GM23248 (cell line): ENCODE measurements around the gene LRP5. TPM values are rescaled to one million over a fixed set of nuclear protein-coding genes. Genes with fewer than 3 reads are reported as not detected.

Source experiments
- DNase-seq: peaks from one replicate; pipeline ENCODE4 v3.0.0-alpha.2; 2015
- H2AFZ ChIP-seq: fragments of 200-600 bp; sonication (generic); 2 replicates; pipeline ENCODE4 v1.6.1; 2016; ENCODE audit warnings: antibody characterized with exemption
- H3F3A ChIP-seq: fragments of 200-600 bp; sonication (generic); 2 replicates; pipeline ENCODE4 v1.6.1; 2016; ENCODE audit warnings: mild to moderate bottlenecking, antibody characterized with exemption, mixed run types; ENCODE audit not compliant: insufficient read depth
- H3K27ac ChIP-seq: fragments of 200-600 bp; sonication (generic); 2 replicates; pipeline ENCODE4 v1.5.1; 2016; ENCODE audit warnings: mild to moderate bottlenecking
- H3K27me3 ChIP-seq: fragments of 200-600 bp; sonication (generic); replicated peaks from 2 replicates; pipeline ENCODE4 v1.6.1; 2016; ENCODE audit warnings: mild to moderate bottlenecking; ENCODE audit not compliant: insufficient read depth
- H3K36me3 ChIP-seq: fragments of 200-600 bp; sonication (generic); 2 replicates; pipeline ENCODE4 v1.6.1; 2016; ENCODE audit warnings: low read depth, mild to moderate bottlenecking
- H3K4me1 ChIP-seq: fragments of 200-600 bp; sonication (generic); 2 replicates; pipeline ENCODE4 v1.6.1; 2016; ENCODE audit warnings: mild to moderate bottlenecking; ENCODE audit not compliant: insufficient read depth
- H3K4me2 ChIP-seq: fragments of 200-600 bp; sonication (generic); one replicate; pipeline ENCODE4 v1.6.1; 2016; ENCODE audit warnings: mild to moderate bottlenecking; ENCODE audit not compliant: unreplicated experiment
- H3K4me3 ChIP-seq: fragments of 200-600 bp; sonication (generic); 2 replicates; pipeline ENCODE4 v1.5.1; 2016; ENCODE audit warnings: mild to moderate bottlenecking
- H3K79me2 ChIP-seq: fragments of 200-600 bp; sonication (generic); 2 replicates; pipeline ENCODE4 v1.6.1; 2016; ENCODE audit warnings: mild to moderate bottlenecking; ENCODE audit not compliant: insufficient read depth
- H3K9ac ChIP-seq: fragments of 200-600 bp; sonication (generic); 2 replicates; pipeline ENCODE4 v1.6.1; 2016; ENCODE audit warnings: mild to moderate bottlenecking
- H3K9me2 ChIP-seq: fragments of 200-600 bp; sonication (generic); 2 replicates; pipeline ENCODE4 v1.6.1; 2016; ENCODE audit warnings: mixed run types, mild to moderate bottlenecking, moderate library complexity; ENCODE audit not compliant: insufficient read depth
- H3K9me3 ChIP-seq: fragments of 200-600 bp; sonication (generic); one replicate; pipeline ENCODE4 v1.6.1; 2017; ENCODE audit warnings: low read depth
- H4K20me1 ChIP-seq: fragments of 200-600 bp; sonication (generic); 2 replicates; pipeline ENCODE4 v1.6.0; 2016; ENCODE audit not compliant: insufficient read depth
- EZH2 ChIP-seq: fragments of 200-600 bp; sonication (generic); IDR thresholded peaks from 2 replicates; pipeline ENCODE4 v1.6.1; 2018; ENCODE audit warnings: antibody characterized with exemption, mild to moderate bottlenecking; ENCODE audit not compliant: insufficient read depth, poor library complexity, severe bottlenecking
- EZH2phosphoT487 ChIP-seq: fragments of 200-600 bp; sonication (generic); IDR thresholded peaks from 2 replicates; pipeline ENCODE4 v1.6.1; 2018; ENCODE audit warnings: antibody characterized with exemption, moderate library complexity, mild to moderate bottlenecking, low read depth; ENCODE audit not compliant: insufficient read depth
- WGBS, 2 experiments: methylation state at CpG; one replicate each; pipeline ENCODE4 v1.1.6; 2015 to 2017; ENCODE audit warnings: low lambda C conversion rate in 2 of 2, low coverage in 1 of 2; ENCODE audit errors: missing lambda C conversion rate in 2 of 2; 5-methylcytosine and 5-hydroxymethylcytosine counted together
- in situ Hi-C: fragments of 300-500 bp; cut with MboI; formaldehyde crosslinking; loops from 2 replicates; pipeline ENCODE4 v1.15.0; 2020
- polyA plus RNA-seq: library from polyadenylated mRNA; unstranded; fragments of >200 nt; fragmentation: Nextera tagmentation; extraction: Ambion mirVana; gene quantifications from 2 replicates; pipeline ENCODE4 v1.2.1, GENCODE V29; 2016
- small RNA-seq: library from RNA; depleted of rRNA; stranded (forward); fragments of <200 nt; gene quantifications from one replicate; pipeline ENCODE3, GENCODE V24; 2014; ENCODE audit warnings: low read depth, low replicate concordance
- total RNA-seq: library from RNA; depleted of rRNA; stranded (reverse); fragments of >200 nt; shearing (Covaris generic); gene quantifications from 2 replicates; pipeline ENCODE4 v1.2.3, GENCODE V29; 2014; rRNA removed

The LRP5 gene
- total and polyA plus RNA-seq, 2 experiments from 2014 or later: 3.0 TPM

- WGBS, 2 experiments: 20 to 38% methylated on average over 2 of the region's 2 CpGs
- in situ Hi-C loops: no loop called here
- Histone ChIP-seq H3K79me2 (peaks cover 99% of the 10 kb centered on the region), H4K20me1 (peaks cover 55% of the 10 kb centered on the region), H3K4me3 (no peak overlapping the region), H3K4me2 (no peak overlapping the region), H2AFZ (no peak overlapping the region), H3K27ac (no peak overlapping the region), H3K4me1 (peaks cover 6% of the 10 kb centered on the region; the same call in 1 of the 2 replicates), H3K27me3 (no peaks in the 10 kb centered on the region), H3K9me2 (no peaks in the 10 kb centered on the region), H3F3A (0 out of 2 replicates have a peak, but pooled peaks cover 7% of the 10 kb centered on the region), H3K9ac (no peak overlapping the region), H3K9me3 (no peaks in the 10 kb centered on the region), H3K36me3 (no peaks in the 10 kb centered on the region)
- no peak for DNase-seq
- no peak for TF ChIP-seq EZH2
- TF ChIP-seq EZH2phosphoT487: no peak
Observed at GRCh38 chr11:68498321-68498720, 185.9 kb downstream of the LRP5 start.

Small RNAs within 50 kb of the gene (small RNA-seq; reads per million reads assigned to genes)
- not detected for gene NDUFA3P2

Other genes starting within 250 kb of the LRP5 start
- 4.2 and 12.3 TPM in 2 replicates for gene CHKA, start 191.2 kb upstream of the LRP5 start, total RNA-seq
- gene CHKA, start 191.2 kb upstream of the LRP5 start, polyA plus RNA-seq: 3.6 and 4.2 TPM in 2 replicates
- gene KMT5B, start 99.3 kb upstream of the LRP5 start, total RNA-seq: 17.7 and 25.9 TPM in 2 replicates
- gene KMT5B, start 99.3 kb upstream of the LRP5 start, polyA plus RNA-seq: 21.0 and 22.9 TPM in 2 replicates
- gene C11orf24, start 40.6 kb upstream of the LRP5 start, total RNA-seq: 73.7 and 89.4 TPM in 2 replicates
- gene C11orf24, start 40.6 kb upstream of the LRP5 start, polyA plus RNA-seq: 105 and 109 TPM in 2 replicates
- 71.2 and 96.0 TPM in 2 replicates for gene PPP6R3, start 148.2 kb downstream of the LRP5 start, total RNA-seq
- gene PPP6R3, start 148.2 kb downstream of the LRP5 start, polyA plus RNA-seq: 47.5 and 47.9 TPM in 2 replicates